Neural cell (in vitro differentiated cells): Measurements from ENCODE around the gene TMEM116. TPM values are rescaled to one million over a fixed set of nuclear protein-coding genes. Genes with fewer than 3 reads are reported as not detected.

Experiments used
- H2AFZ ChIP-seq: fragments of 200-600, 300-800 bp; sonication (generic), shearing (Covaris generic); 2 replicates; pipeline ENCODE4 v1.6.0; 2014; ENCODE audit warnings: low read depth, mild to moderate bottlenecking, antibody characterized with exemption, low read length, moderate library complexity
- H3F3A ChIP-seq: fragments of 200-600 bp; shearing (Covaris generic); 2 replicates; pipeline ENCODE4 v1.6.1; 2016; ENCODE audit warnings: mild to moderate bottlenecking, moderate library complexity, mixed read lengths, antibody characterized with exemption, low read length; ENCODE audit not compliant: insufficient read depth, poor library complexity, severe bottlenecking
- H3K27ac ChIP-seq: fragments of 200-600, 300-800 bp; sonication (generic), shearing (Covaris generic); 2 replicates; pipeline ENCODE4 v1.5.1; 2014; ENCODE audit warnings: mild to moderate bottlenecking, low read length, moderate library complexity
- H3K27me3 ChIP-seq: fragments of 300-800, 200-600 bp; sonication (generic), shearing (Covaris generic); 2 replicates; pipeline ENCODE4 v1.6.0; 2014; ENCODE audit warnings: mild to moderate bottlenecking, low read depth, low read length, moderate library complexity; ENCODE audit not compliant: insufficient read depth
- H3K36me3 ChIP-seq: fragments of 300-800, 200-600 bp; sonication (generic), shearing (Covaris generic); 2 replicates; pipeline ENCODE4 v1.5.1; 2014; ENCODE audit warnings: mild to moderate bottlenecking, antibody characterized with exemption, low read length, moderate library complexity; ENCODE audit not compliant: insufficient read depth
- H3K4me2 ChIP-seq: fragments of 300-800, 200-600 bp; sonication (generic), shearing (Covaris generic); 2 replicates; pipeline ENCODE4 v1.6.0; 2014; ENCODE audit warnings: mild to moderate bottlenecking, low read length
- H3K4me3 ChIP-seq: fragments of 300-800, 200-600 bp; sonication (generic), shearing (Covaris generic); 2 replicates; pipeline ENCODE4 v1.5.1; 2014; ENCODE audit warnings: mild to moderate bottlenecking, low read length, moderate library complexity
- H3K79me2 ChIP-seq: fragments of 200-600 bp; shearing (Covaris generic); replicated peaks from 2 replicates; pipeline ENCODE4 v1.6.0; 2014; ENCODE audit warnings: mild to moderate bottlenecking, low read length, moderate library complexity; ENCODE audit not compliant: insufficient read depth
- H3K9ac ChIP-seq: fragments of 300-800, 200-600 bp; sonication (generic), shearing (Covaris generic); 2 replicates; pipeline ENCODE4 v1.6.1; 2016; ENCODE audit warnings: mild to moderate bottlenecking, low read length, mixed read lengths
- H3K9me2 ChIP-seq: fragments of 200-600 bp; shearing (Covaris generic); 2 replicates; pipeline ENCODE4 v1.6.1; 2016; ENCODE audit warnings: mild to moderate bottlenecking, low read length, mixed read lengths; ENCODE audit not compliant: insufficient read depth
- H3K9me3 ChIP-seq: fragments of 200-600, 300-800 bp; sonication (generic), shearing (Covaris generic); 2 replicates; pipeline ENCODE4 v1.6.1; 2016; ENCODE audit warnings: mild to moderate bottlenecking, mixed run types, low read length, moderate library complexity, mixed read lengths
- H4K20me1 ChIP-seq: fragments of 200-600 bp; shearing (Covaris generic); 2 replicates; pipeline ENCODE4 v1.6.1; 2016; ENCODE audit warnings: mild to moderate bottlenecking, mixed run types; ENCODE audit not compliant: insufficient read depth
- CTCF ChIP-seq: fragments of 450-650 bp; IDR thresholded peaks from 2 replicates; pipeline ENCODE4 v1.5.1; 2014; ENCODE audit warnings: antibody characterized with exemption, mild to moderate bottlenecking, moderate library complexity; ENCODE audit not compliant: poor library complexity, severe bottlenecking
- EP300 ChIP-seq: fragments of 450-650 bp; conservative IDR thresholded peaks from 2 replicates; pipeline ENCODE4 v1.6.1; 2014; ENCODE audit warnings: antibody characterized with exemption, mild to moderate bottlenecking, moderate library complexity; ENCODE audit not compliant: poor library complexity, severe bottlenecking
- EZH2 ChIP-seq: fragments of 200-600, 300-800 bp; shearing (Covaris generic), sonication (generic); IDR thresholded peaks from 2 replicates; pipeline ENCODE4 v1.6.1; 2014; ENCODE audit warnings: antibody characterized with exemption, low read length, borderline replicate concordance, mild to moderate bottlenecking; ENCODE audit not compliant: insufficient read depth, poor library complexity, severe bottlenecking
- MXI1 ChIP-seq: fragments of 450-650 bp; conservative IDR thresholded peaks from 2 replicates; pipeline ENCODE4 v1.6.1; 2014; ENCODE audit warnings: antibody characterized with exemption, mild to moderate bottlenecking; ENCODE audit not compliant: poor library complexity, severe bottlenecking
- POLR2AphosphoS5 ChIP-seq: IDR thresholded peaks from 2 replicates; pipeline ENCODE4 v1.6.1; 2012
- RAD21 ChIP-seq: fragments of 450-650 bp; conservative IDR thresholded peaks from 2 replicates; pipeline ENCODE4 v1.6.1; 2014; ENCODE audit warnings: antibody characterized with exemption, mild to moderate bottlenecking, moderate library complexity
- REST ChIP-seq: IDR thresholded peaks from 2 replicates; pipeline ENCODE4 v1.6.1; 2012; ENCODE audit warnings: borderline replicate concordance
- SMC3 ChIP-seq: fragments of 450-650 bp; conservative IDR thresholded peaks from 2 replicates; pipeline ENCODE4 v1.6.1; 2014; ENCODE audit warnings: antibody characterized with exemption, mild to moderate bottlenecking, moderate library complexity; ENCODE audit not compliant: poor library complexity
- TAF1 ChIP-seq: IDR thresholded peaks from 2 replicates; pipeline ENCODE4 v1.6.1; 2012; ENCODE audit warnings: low read depth
- polyA plus RNA-seq: library from polyadenylated mRNA; depleted of rRNA; stranded (reverse); fragments of >200 nt; gene quantifications from 2 replicates; pipeline ENCODE4 v1.2.3, GENCODE V29; 2014

Gene TMEM116
- polyA plus RNA-seq, 1 donor from 2014 or later = 15.4 TPM

- Histone ChIP-seq H3K79me2 (peaks cover 13% of the 10 kb centered on the region), H3K4me2 (peak overlapping the region; percentile 80), H3K9ac (no peak overlapping the region), H3K27me3 (no peaks in the 10 kb centered on the region), H3F3A (peaks cover 3% of the 10 kb centered on the region), H2AFZ (no peak overlapping the region), H3K27ac (no peak overlapping the region), H4K20me1 (no peaks in the 10 kb centered on the region), H3K9me3 (no peaks in the 10 kb centered on the region), H3K36me3 (peaks cover 9% of the 10 kb centered on the region), H3K4me3 (peak overlapping the region; percentile 88), H3K9me2 (no peaks in the 10 kb centered on the region)
- no peak for TF ChIP-seq MXI1
- TF ChIP-seq CTCF = no peak
- no peak for TF ChIP-seq TAF1
- no peak for TF ChIP-seq REST
- TF ChIP-seq EZH2 = no peak
- TF ChIP-seq EP300 = no peak
- no peak for TF ChIP-seq RAD21
- TF ChIP-seq POLR2AphosphoS5 = no peak
- TF ChIP-seq SMC3 = no peak
Observed at GRCh38 chr12:112011685-112012084, 1.3 kb downstream of the TMEM116 start.

GRCh38 chr12:112010415-112011344 lies 2.3 kb downstream of the TMEM116 start:
- Histone ChIP-seq H3K9me2 (no peaks in the 10 kb centered on the region), H3K4me3 (no peak overlapping the region), H3K36me3 (peaks cover 1% of the 10 kb centered on the region), H3K4me2 (no peak overlapping the region), H3K27ac (no peak overlapping the region), H3F3A (peaks cover 3% of the 10 kb centered on the region), H3K27me3 (no peaks in the 10 kb centered on the region), H4K20me1 (no peaks in the 10 kb centered on the region), H3K79me2 (peaks cover 4% of the 10 kb centered on the region), H3K9ac (no peak overlapping the region), H2AFZ (no peak overlapping the region), H3K9me3 (no peaks in the 10 kb centered on the region)
- no peak for TF ChIP-seq REST
- TF ChIP-seq CTCF = no peak
- TF ChIP-seq MXI1 = no peak
- no peak for TF ChIP-seq SMC3
- no peak for TF ChIP-seq POLR2AphosphoS5
- no peak for TF ChIP-seq EZH2
- no peak for TF ChIP-seq RAD21
- TF ChIP-seq TAF1 = no peak
- no peak for TF ChIP-seq EP300
